ENCODE data around the gene NOP16.
A peak's percentile ranks its signal among the peaks of the same experiment; 100 is the strongest.

The NOP16 gene

DNA sequence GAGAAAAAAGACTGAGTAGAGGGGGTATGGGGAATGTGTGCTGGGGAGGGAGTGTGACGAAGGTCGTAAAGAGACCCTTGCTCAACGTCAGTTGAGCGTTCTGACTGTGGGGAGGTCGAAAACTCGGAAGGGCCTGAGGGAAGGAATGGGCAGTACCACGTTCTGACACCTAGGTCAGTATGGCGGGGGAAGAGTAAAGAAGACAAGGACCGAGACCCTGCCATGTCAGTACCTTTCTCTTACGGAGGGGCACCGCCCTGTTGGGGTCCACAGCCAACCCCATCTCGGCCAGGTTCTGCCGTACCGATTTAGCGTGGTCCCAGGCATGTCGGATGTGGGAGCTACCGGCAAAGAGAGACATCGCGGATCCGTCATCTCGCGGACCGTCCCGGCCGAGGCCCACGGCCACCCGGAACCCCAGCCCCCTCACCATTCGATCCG is 375 bp downstream of the NOP16 start:
- Histone ChIP-seq H3K4me3 (ENCODE audit: control insufficient read depth in 1 of 7, extremely low read depth in 1 of 7, insufficient read depth in 4 of 7, low read depth in 2 of 7, low read length in 6 of 7) (peak overlapping the region; percentile 81 to 94 (median 85)), H3K27me3 (replicated peaks in 2 of 5; ENCODE audit: control insufficient read depth in 4 of 5, insufficient read depth in 5 of 5, low read length in 4 of 5) (no peaks in the 10 kb centered on the region), H3K27ac (ENCODE audit: insufficient read depth in 1 of 2, low read depth in 1 of 2, low read length in 2 of 2, poor library complexity in 1 of 2, severe bottlenecking in 2 of 2) (peak overlapping the region; percentile 21 to 94), H3K9me3 (ENCODE audit: control extremely low read depth in 1 of 5, control insufficient read depth in 4 of 5, insufficient read depth in 2 of 5, low read depth in 1 of 5, low read length in 4 of 5) (no peaks in the 10 kb centered on the region), H3K4me1 (ENCODE audit: control extremely low read depth in 1 of 4, control insufficient read depth in 4 of 4, insufficient read depth in 4 of 4, low read length in 3 of 4) (peaks cover 4 to 44% (median 22%) of the 10 kb centered on the region in 4 experiments), H3K36me3 (ENCODE audit: control insufficient read depth in 4 of 4, insufficient read depth in 4 of 4, low read length in 3 of 4) (peaks cover 15 to 56% (median 37%) of the 10 kb centered on the region in 4 experiments)
- peak in 2 of 3 donors; percentile 34 to 49 for DNase-seq
- POLR2A ChIA-PET = interaction anchor here (0.9 kb wide), 1 partner anchor 25 kb away, joined by 3 read pairs; no protein-coding TSS in a partner anchor
- under 1% methylated on average over 29 of the region's 29 CpGs for WGBS (ENCODE audit: insufficient coverage)
- CTCF ChIA-PET = no interaction called here

DNA sequence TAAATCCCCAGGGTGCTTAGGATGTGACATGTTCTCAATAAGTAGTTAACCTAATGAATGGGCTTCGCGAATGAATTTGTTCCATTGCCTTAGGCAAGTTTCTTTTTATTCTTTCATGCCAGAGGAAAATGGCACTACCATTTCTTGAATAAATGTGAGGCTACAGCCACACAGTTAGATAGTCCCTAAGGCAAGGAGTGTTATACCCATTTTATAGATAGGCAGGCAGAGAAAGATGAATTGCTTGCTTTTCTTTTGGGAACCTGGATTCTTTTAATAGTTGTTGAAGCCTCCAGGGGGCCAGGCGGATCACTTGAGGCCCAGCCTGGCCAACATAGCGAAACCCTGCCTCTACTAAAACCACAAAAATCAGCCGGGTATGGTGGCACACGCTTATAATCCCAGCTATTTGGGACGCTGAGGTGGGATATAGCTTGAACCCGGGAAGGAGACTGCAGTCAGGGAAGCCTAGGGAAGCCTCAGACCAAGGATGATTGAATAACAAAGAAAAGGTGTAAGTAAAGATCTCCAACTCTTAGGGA is 943 bp downstream of the NOP16 start:
- ChIA-PET CTCF (interaction anchor here (0.5 to 1.2 kb wide), 2 partner anchors 17 to 26 kb away, joined by 3 read pairs; partner anchors contain the start of gene KIAA1191), POLR2A (interaction anchor here (0.9 kb wide), 1 partner anchor 25 kb away, joined by 3 read pairs; no protein-coding TSS in a partner anchor)
- WGBS (ENCODE audit: insufficient coverage) = 46% methylated on average over 8 of the region's 8 CpGs
- Histone ChIP-seq H3K4me1 (ENCODE audit: control extremely low read depth in 1 of 4, control insufficient read depth in 4 of 4, insufficient read depth in 4 of 4, low read length in 3 of 4) (peaks cover 4 to 39% (median 22%) of the 10 kb centered on the region in 4 experiments), H3K4me3 (ENCODE audit: control insufficient read depth in 1 of 7, extremely low read depth in 1 of 7, insufficient read depth in 4 of 7, low read depth in 2 of 7, low read length in 6 of 7) (peak overlapping the region in 6 of 7 experiments; percentile 81 to 94 (median 86)), H3K27me3 (replicated peaks in 2 of 5; ENCODE audit: control insufficient read depth in 4 of 5, insufficient read depth in 5 of 5, low read length in 4 of 5) (no peaks in the 10 kb centered on the region), H3K27ac (ENCODE audit: insufficient read depth in 1 of 2, low read depth in 1 of 2, low read length in 2 of 2, poor library complexity in 1 of 2, severe bottlenecking in 2 of 2) (peak overlapping the region; percentile 21 to 94), H3K36me3 (ENCODE audit: control insufficient read depth in 4 of 4, insufficient read depth in 4 of 4, low read length in 3 of 4) (peaks cover 16 to 57% (median 41%) of the 10 kb centered on the region in 4 experiments), H3K9me3 (ENCODE audit: control extremely low read depth in 1 of 5, control insufficient read depth in 4 of 5, insufficient read depth in 2 of 5, low read depth in 1 of 5, low read length in 4 of 5) (no peaks in the 10 kb centered on the region)
- peak in 1 of 3 donors; percentile 15 for DNase-seq

DNA sequence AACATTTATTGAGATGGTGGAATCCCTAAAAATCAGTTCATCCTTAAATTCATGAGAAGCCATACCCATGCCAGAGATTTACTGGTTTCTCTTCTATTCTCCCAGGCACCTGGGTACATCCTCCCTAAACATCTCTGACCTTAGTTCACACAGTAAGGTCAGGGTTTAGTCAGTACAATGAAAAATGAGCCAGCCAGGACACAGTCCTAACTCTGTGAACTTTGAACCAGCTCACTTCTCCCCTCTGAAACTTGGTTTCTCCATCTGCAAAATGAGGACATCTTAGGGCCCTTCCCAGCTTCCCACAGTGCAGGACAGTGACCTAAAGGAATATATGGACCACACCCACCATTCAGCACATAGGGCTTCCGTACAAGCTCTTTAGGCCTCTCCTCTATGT is 1.9 kb downstream of the NOP16 start:
- peaks cover 4 to 30% (median 22%) of the 10 kb centered on the region in 4 experiments for H3K4me1 ChIP-seq (ENCODE audit: control extremely low read depth in 1 of 4, control insufficient read depth in 4 of 4, insufficient read depth in 4 of 4, low read length in 3 of 4)
- WGBS (ENCODE audit: insufficient coverage) = no CpG with 5 or more reads among the region's 1 CpG
- H3K36me3 ChIP-seq (ENCODE audit: control insufficient read depth in 4 of 4, insufficient read depth in 4 of 4, low read length in 3 of 4) = peaks cover 20 to 62% (median 48%) of the 10 kb centered on the region in 4 experiments
- H3K4me3 ChIP-seq (ENCODE audit: control insufficient read depth in 1 of 7, extremely low read depth in 1 of 7, insufficient read depth in 4 of 7, low read depth in 2 of 7, low read length in 6 of 7) = peak overlapping the region in 2 of 7 experiments; percentile 4 to 85
- no peaks in the 10 kb centered on the region for H3K9me3 ChIP-seq (ENCODE audit: control extremely low read depth in 1 of 5, control insufficient read depth in 4 of 5, insufficient read depth in 2 of 5, low read depth in 1 of 5, low read length in 4 of 5)
- H3K27me3 ChIP-seq (replicated peaks in 2 of 5; ENCODE audit: control insufficient read depth in 4 of 5, insufficient read depth in 5 of 5, low read length in 4 of 5) = no peaks in the 10 kb centered on the region
- ChIA-PET CTCF (interaction anchor here (1.2 kb wide), 1 partner anchor 25 kb away, joined by 3 read pairs; the partner anchor contains the start of gene KIAA1191), POLR2A (interaction anchor here (0.9 kb wide), 1 partner anchor 24 kb away, joined by 5 read pairs; no protein-coding TSS in a partner anchor)
- H3K27ac ChIP-seq (ENCODE audit: insufficient read depth in 1 of 2, low read depth in 1 of 2, low read length in 2 of 2, poor library complexity in 1 of 2, severe bottlenecking in 2 of 2) = no peak overlapping the region
- no peak for DNase-seq

DNA sequence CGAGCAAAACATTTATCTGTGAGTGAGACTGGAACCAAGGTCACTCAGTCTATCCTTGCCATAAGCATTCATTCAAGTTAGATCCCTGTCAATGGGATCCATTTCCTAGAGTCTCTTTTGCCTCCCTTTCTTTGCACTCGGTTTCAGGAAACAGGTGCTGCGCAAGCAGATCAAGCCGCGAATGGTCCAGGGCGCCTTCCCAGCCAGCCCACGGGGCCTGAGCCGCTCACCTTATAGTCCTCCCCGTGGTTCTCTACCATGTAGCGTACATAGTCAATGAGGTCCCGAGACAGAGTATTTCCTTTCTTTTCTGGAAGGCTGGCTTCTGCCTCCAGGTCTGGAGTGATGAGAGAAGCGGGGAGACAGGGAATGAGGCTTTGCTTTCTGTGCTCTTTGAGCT is 3.4 kb downstream of the NOP16 start:
- no peak for DNase-seq
- Histone ChIP-seq H3K27ac (ENCODE audit: insufficient read depth in 1 of 2, low read depth in 1 of 2, low read length in 2 of 2, poor library complexity in 1 of 2, severe bottlenecking in 2 of 2) (no peak overlapping the region), H3K9me3 (ENCODE audit: control extremely low read depth in 1 of 5, control insufficient read depth in 4 of 5, insufficient read depth in 2 of 5, low read depth in 1 of 5, low read length in 4 of 5) (no peaks in the 10 kb centered on the region), H3K4me3 (ENCODE audit: control insufficient read depth in 1 of 7, extremely low read depth in 1 of 7, insufficient read depth in 4 of 7, low read depth in 2 of 7, low read length in 6 of 7) (no peak overlapping the region), H3K4me1 (ENCODE audit: control extremely low read depth in 1 of 4, control insufficient read depth in 4 of 4, insufficient read depth in 4 of 4, low read length in 3 of 4) (peaks cover 4 to 28% (median 20%) of the 10 kb centered on the region in 4 experiments), H3K27me3 (replicated peaks in 2 of 5; ENCODE audit: control insufficient read depth in 4 of 5, insufficient read depth in 5 of 5, low read length in 4 of 5) (no peaks in the 10 kb centered on the region), H3K36me3 (ENCODE audit: control insufficient read depth in 4 of 4, insufficient read depth in 4 of 4, low read length in 3 of 4) (peaks cover 21 to 59% (median 53%) of the 10 kb centered on the region in 4 experiments)
- 93% methylated on average over 11 of the region's 12 CpGs for WGBS (ENCODE audit: insufficient coverage)
- POLR2A ChIA-PET = interaction anchor here (0.6 kb wide), 1 partner anchor 282 kb away, joined by 7 read pairs; no protein-coding TSS in a partner anchor
- CTCF ChIA-PET = interaction anchor here (1.3 to 1.4 kb wide), 2 partner anchors 10 to 23 kb away, joined by 4 read pairs; partner anchors contain the start of gene KIAA1191

DNA sequence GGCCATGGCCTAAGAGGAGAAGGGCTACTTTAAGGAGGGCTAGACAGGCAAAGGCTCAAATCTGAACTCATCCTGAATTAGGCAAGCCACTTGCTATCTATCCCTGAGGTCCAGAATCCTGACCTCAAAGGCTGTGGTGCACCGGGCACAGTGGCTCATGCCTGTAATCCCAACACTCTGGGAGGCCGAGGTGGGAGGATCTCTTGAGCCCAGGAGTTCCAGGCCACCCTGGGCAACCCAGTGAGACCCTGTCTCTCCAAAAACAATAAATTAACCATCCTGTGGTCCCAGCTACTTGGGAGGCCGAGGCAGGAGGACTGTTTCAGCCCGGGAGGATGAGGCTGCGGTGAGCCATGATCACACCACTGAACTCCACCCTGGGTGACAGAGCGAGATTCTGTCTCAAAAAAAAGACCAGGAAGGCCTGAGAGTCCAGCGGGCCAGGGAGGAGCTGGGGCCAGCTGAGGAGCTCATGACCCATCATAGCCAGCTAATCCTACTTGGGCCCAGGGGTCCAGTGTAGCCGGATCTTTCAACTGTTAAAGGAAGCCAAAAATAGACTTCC is 4.0 kb downstream of the NOP16 start:
- no peak for DNase-seq
- POLR2A ChIA-PET = interaction anchor here (0.5 kb wide), 1 partner anchor 14 kb away, joined by 3 read pairs; no protein-coding TSS in a partner anchor
- WGBS (ENCODE audit: insufficient coverage) = 91% methylated on average over 7 of the region's 8 CpGs

DNA sequence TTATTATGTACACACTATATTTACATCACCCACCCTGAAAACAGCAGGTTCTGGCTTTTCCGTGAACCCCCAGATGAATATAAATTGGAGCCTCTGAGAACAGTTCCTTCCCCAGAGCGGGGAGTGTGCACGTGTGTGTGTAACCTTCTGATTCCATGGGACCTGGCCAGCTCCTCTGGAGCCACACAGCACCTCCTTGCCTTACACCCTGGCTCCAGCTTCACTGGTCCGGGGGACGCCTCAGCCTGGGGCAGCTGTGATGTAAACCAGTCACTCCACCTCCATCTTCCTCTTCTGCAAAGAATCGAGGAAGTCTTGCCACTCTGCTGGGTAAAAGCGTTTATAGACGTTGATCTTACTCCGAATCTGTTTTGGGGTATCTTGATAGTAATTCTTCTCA is 4.4 kb downstream of the NOP16 start:
- no peaks in the 10 kb centered on the region for H3K27me3 ChIP-seq (replicated peaks in 2 of 5; ENCODE audit: control insufficient read depth in 4 of 5, insufficient read depth in 5 of 5, low read length in 4 of 5)
- H3K4me1 ChIP-seq (ENCODE audit: control extremely low read depth in 1 of 4, control insufficient read depth in 4 of 4, insufficient read depth in 4 of 4, low read length in 3 of 4) = peaks cover 4 to 24% (median 16%) of the 10 kb centered on the region in 4 experiments
- H3K27ac ChIP-seq (ENCODE audit: insufficient read depth in 1 of 2, low read depth in 1 of 2, low read length in 2 of 2, poor library complexity in 1 of 2, severe bottlenecking in 2 of 2) = no peak overlapping the region
- no peaks in the 10 kb centered on the region for H3K9me3 ChIP-seq (ENCODE audit: control extremely low read depth in 1 of 5, control insufficient read depth in 4 of 5, insufficient read depth in 2 of 5, low read depth in 1 of 5, low read length in 4 of 5)
- DNase-seq = no peak
- peaks cover 21 to 59% (median 53%) of the 10 kb centered on the region in 4 experiments for H3K36me3 ChIP-seq (ENCODE audit: control insufficient read depth in 4 of 4, insufficient read depth in 4 of 4, low read length in 3 of 4)
- 92% methylated on average over 5 of the region's 9 CpGs for WGBS (ENCODE audit: insufficient coverage)
- H3K4me3 ChIP-seq (ENCODE audit: control insufficient read depth in 1 of 7, extremely low read depth in 1 of 7, insufficient read depth in 4 of 7, low read depth in 2 of 7, low read length in 6 of 7) = no peak overlapping the region
- ChIA-PET CTCF (interaction anchor here (1.4 kb wide), 1 partner anchor 9 kb away, joined by 4 read pairs; no protein-coding TSS in a partner anchor), POLR2A (interaction anchor here (0.5 to 0.8 kb wide), 2 partner anchors 14 to 153 kb away, joined by 3 to 4 read pairs; partner anchors contain the start of gene RNF44)

More for the DNA sequence above, 4.0 kb downstream of the NOP16 start:
- Histone ChIP-seq H3K4me1 (ENCODE audit: control extremely low read depth in 1 of 4, control insufficient read depth in 4 of 4, insufficient read depth in 4 of 4, low read length in 3 of 4) (peaks cover 4 to 26% (median 18%) of the 10 kb centered on the region in 4 experiments), H3K4me3 (ENCODE audit: control insufficient read depth in 1 of 7, extremely low read depth in 1 of 7, insufficient read depth in 4 of 7, low read depth in 2 of 7, low read length in 6 of 7) (no peak overlapping the region), H3K36me3 (ENCODE audit: control insufficient read depth in 4 of 4, insufficient read depth in 4 of 4, low read length in 3 of 4) (peaks cover 21 to 59% (median 53%) of the 10 kb centered on the region in 4 experiments), H3K9me3 (ENCODE audit: control extremely low read depth in 1 of 5, control insufficient read depth in 4 of 5, insufficient read depth in 2 of 5, low read depth in 1 of 5, low read length in 4 of 5) (no peaks in the 10 kb centered on the region), H3K27me3 (replicated peaks in 2 of 5; ENCODE audit: control insufficient read depth in 4 of 5, insufficient read depth in 5 of 5, low read length in 4 of 5) (no peaks in the 10 kb centered on the region), H3K27ac (ENCODE audit: insufficient read depth in 1 of 2, low read depth in 1 of 2, low read length in 2 of 2, poor library complexity in 1 of 2, severe bottlenecking in 2 of 2) (no peak overlapping the region)
- CTCF ChIA-PET = interaction anchor here (1.3 to 1.4 kb wide), 2 partner anchors 10 to 22 kb away, joined by 4 read pairs; partner anchors contain the start of gene KIAA1191
